ENCODE results near the gene IQGAP2.
"Not testable (repeated sequence)": the region's sequence is repeated elsewhere in the genome, so short reads cannot be mapped to it uniquely, and the experiment has no call there.

Gene IQGAP2

DNA sequence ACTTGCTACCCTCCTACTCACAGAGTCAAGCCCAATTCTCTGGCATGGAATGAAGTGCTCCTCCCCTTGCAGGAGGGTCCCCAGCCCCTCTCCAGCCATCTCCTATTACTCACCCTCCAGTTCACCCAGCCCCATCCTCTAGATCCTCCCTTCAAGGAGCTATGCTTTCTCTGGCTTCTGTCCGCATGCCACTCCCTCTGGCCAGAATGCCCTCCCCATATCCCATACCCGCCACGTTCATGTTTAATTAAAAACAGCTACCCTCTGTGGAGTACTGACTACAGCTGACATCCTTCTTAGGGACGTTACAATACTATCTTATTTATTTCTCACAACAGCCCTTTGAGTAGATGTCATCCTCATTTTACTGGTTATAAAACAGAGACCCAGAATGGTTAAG is 315.8 kb downstream of the IQGAP2 start:
- DNase-seq = no peak
- TF ChIP-seq POLR2A (IDR thresholded peaks at IDR 0.05; ENCODE audit: low read length) (no peak), GATA1 (IDR thresholded peaks at IDR 0.05; ENCODE audit: low read depth, low read length) (no peak)

DNA sequence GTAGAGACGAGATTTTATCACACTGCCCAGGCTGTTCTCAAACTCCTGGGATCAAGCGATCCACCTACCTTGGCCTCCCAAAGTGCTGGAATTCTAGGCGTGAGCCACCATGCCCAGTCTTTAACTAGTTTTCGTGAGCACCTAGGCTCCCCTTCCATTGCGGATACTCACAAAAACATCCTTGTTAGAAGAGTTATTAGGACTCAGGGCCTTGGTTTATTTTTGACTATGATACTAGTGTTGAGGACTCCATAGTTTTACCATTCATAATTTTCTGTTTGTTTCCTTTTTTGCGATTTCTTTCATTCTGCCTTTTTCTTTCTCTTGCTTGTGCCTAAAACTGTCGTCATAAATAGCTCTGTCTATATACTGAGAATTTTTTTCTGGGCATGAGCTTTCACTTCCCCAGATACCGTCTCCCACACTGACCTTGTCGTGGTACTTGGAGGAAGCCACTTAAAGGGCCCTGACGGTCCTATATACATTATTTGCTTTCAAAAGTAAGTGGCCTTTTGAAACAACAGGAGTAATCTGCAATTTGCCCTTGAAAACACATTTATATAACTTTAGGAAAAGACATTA is 318.0 kb downstream of the IQGAP2 start:
- no peak for TF ChIP-seq POLR2A (IDR thresholded peaks at IDR 0.05; ENCODE audit: low read length)

DNA sequence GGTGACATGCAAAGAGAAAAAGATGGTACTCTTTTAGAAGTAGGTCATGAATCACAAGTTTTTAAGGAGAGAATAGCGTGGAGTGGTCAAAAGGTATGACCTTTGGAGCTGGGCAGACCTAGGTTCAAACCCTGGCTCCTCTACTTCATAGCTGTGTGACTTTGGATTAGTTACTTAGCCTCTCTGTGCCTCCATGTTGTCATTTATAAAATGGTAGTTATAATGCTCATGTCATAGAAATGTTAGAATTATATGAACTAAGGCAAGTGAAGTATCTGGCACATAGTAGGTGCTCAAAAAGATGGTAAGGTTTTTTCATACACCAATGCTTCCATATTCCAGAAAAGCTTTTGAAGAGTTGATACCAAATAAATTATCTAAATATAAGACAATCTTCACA is 320.2 kb downstream of the IQGAP2 start:
- DNase-seq = no peak
- no peak for TF ChIP-seq POLR2A (IDR thresholded peaks at IDR 0.05; ENCODE audit: low read length)
- no peak for TF ChIP-seq GATA1 (IDR thresholded peaks at IDR 0.05; ENCODE audit: low read depth, low read length)

More for the DNA sequence above, 318.0 kb downstream of the IQGAP2 start:
- DNase-seq = no peak

DNA sequence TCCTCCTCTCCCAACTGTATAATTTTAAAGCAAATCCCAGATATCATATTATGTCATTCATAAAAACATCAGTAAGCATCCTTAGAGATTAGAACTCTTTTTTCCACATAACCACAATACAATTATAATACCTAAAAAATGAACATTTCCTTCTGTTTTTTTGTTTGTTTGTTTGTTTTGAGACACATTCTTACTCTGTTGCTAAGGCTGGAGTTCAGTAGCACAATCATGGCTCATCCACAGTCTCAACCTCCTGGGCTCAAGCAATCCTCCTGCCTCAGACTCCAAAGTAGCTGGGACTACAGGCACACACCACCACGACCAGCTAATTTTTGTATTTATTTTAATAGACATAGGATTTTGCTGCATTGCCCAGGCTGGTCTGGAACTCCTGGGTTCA is 320.8 kb downstream of the IQGAP2 start:
- no peak for DNase-seq
- no peak for TF ChIP-seq GATA1 (IDR thresholded peaks at IDR 0.05; ENCODE audit: low read depth, low read length)
- no peak for TF ChIP-seq POLR2A (IDR thresholded peaks at IDR 0.05; ENCODE audit: low read length)

DNA sequence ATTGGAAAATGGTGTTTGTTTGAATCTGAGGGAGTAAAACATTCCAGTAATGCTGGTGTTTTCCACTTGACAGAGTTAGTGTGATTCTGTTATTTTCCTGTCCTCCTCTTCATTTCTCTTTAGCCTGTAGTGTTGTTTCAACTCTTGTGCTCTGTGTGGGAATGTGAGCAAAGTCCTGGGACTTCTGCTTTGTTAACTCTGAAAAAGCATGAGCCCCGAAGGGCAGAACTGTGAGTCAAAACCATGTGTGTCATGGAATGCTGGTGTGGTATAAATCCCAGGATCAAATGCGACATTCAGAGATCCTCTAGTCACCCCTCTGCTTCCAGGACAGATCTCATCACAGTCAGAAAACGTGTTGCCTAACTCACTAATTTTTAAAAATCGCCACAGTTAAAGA is 321.8 kb downstream of the IQGAP2 start:
- DNase-seq = no peak
- TF ChIP-seq POLR2A (IDR thresholded peaks at IDR 0.05; ENCODE audit: low read length) = no peak
- no peak for TF ChIP-seq GATA1 (IDR thresholded peaks at IDR 0.05; ENCODE audit: low read depth, low read length)

DNA sequence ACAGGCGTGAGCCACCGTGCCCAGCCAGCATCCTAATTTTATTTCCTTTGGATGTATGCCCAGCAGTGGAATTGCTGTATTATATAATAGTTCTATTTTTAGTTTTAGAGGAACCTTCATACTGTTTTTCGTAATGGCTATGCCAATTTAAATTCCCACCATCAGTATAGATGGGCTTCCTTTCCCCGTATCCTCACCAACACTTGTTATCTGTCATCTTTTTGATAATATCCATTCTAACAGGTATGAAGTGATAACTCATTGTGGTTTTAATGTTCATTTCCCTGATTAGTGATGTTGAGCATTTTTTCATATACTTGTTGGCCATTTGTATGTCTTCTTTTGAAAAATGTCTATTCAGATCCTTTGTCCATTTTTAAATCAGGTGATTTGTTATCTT is 325.9 kb downstream of the IQGAP2 start:
- TF ChIP-seq POLR2A (IDR thresholded peaks at IDR 0.05; ENCODE audit: low read length) (no peak), GATA1 (IDR thresholded peaks at IDR 0.05; ENCODE audit: low read depth, low read length) (no peak)

DNA sequence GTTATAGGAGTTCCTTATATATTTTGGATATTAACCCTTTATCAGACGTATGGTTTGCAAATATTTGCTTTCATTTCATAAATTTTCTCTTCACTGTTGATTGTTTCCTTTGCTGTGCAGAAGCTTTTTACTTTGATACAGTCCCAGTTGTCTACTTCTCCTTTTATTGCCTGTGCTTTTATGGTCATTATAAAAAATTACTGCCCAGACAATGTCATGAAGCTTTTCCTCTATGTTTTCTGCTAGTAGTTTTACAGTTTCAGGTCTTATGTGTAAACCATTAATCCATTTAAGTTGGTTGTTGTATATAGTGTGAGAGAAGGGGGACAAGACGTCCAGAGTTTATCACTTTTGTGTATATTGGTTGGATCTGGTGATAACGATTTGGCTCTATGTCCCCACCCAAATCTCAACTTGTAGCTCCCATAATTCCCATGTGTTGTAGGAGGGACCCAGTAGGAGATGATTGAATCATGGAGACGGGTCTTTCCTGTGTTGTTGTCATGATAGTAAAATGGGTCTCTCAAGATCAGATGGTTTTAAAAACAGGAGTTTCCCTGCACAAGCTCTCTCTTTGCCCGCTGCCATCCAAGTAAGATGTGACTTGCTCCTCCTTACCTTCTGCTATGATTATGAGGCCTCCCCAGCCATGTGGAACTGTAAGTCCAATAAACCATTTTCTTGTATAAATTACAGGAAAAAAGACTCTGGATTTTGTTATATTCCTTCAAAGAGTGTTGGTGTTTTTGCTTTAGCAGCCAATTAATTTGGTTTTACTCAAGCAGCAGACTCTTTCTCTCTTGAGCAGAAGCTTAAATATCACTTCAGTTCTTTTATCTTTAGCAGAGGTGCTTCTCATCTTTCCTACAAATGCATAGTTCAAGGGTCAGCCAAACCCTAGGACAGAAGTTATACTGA is 326.5 kb downstream of the IQGAP2 start:
- no peak for DNase-seq
- TF ChIP-seq GATA1 (IDR thresholded peaks at IDR 0.05; ENCODE audit: low read depth, low read length) = no peak
- TF ChIP-seq POLR2A (IDR thresholded peaks at IDR 0.05; ENCODE audit: low read length) = no peak

More for the DNA sequence above, 325.9 kb downstream of the IQGAP2 start:
- no peak for DNase-seq

DNA sequence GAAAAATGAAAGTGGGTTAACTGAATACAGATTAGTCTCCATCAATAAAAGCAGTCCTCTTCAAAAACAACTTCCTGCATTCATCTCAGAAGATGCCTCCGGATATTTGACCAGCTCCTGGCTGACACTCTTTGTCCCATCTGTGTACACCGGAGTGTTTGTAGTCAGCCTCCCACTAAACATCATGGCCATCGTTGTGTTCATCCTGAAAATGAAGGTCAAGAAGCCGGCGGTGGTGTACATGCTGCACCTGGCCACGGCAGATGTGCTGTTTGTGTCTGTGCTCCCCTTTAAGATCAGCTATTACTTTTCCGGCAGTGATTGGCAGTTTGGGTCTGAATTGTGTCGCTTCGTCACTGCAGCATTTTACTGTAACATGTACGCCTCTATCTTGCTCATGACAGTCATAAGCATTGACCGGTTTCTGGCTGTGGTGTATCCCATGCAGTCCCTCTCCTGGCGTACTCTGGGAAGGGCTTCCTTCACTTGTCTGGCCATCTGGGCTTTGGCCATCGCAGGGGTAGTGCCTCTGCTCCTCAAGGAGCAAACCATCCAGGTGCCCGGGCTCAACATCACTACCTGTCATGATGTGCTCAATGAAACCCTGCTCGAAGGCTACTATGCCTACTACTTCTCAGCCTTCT is 329.4 kb downstream of the IQGAP2 start:
- TF ChIP-seq GATA1 (IDR thresholded peaks at IDR 0.05; ENCODE audit: low read depth, low read length) = no peak
- no peak for TF ChIP-seq POLR2A (IDR thresholded peaks at IDR 0.05; ENCODE audit: low read length)
- no peak for DNase-seq

DNA sequence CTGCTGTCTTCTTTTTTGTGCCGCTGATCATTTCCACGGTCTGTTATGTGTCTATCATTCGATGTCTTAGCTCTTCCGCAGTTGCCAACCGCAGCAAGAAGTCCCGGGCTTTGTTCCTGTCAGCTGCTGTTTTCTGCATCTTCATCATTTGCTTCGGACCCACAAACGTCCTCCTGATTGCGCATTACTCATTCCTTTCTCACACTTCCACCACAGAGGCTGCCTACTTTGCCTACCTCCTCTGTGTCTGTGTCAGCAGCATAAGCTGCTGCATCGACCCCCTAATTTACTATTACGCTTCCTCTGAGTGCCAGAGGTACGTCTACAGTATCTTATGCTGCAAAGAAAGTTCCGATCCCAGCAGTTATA is 329.9 kb downstream of the IQGAP2 start:
- TF ChIP-seq GATA1 (IDR thresholded peaks at IDR 0.05; ENCODE audit: low read depth, low read length) = no peak
- TF ChIP-seq POLR2A (IDR thresholded peaks at IDR 0.05; ENCODE audit: low read length) = no peak
- DNase-seq = no peak

DNA sequence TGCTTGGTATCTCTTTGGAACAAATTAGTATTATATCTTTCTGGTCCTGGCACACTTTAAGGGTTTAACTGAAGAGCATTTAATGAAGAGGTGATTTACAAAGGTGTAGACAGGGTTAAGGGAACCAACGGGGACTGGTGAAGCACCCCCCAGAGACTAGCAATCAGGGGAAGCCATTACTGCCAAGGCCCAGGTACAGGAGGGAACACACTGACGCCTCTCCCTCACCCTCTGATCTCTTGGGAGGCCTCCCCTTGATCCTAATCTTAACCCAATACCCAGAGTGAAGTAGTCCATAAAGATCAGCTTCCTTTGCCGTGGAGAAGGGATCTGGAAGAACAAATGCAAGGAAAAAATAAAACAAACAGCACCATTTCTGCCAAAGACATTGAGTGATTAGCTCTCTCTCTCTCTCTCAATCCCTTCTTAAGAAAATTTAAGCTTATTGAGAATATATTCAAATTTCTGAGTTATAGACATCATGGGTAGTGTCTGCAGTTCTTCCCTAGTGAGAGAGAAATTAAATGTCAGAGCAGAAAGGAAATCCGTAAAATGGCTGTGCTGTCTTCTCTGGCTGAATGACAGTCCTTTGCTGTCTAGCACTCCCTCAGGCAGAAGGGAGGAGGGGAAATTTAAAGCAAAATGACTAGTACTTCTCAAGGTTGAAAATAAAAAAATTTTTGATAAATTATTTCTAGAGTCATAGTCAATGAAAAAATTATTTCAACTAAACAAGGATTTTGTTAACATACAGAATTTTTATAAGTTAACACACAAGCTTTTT is 332.9 kb downstream of the IQGAP2 start:
- TF ChIP-seq POLR2A (IDR thresholded peaks at IDR 0.05; ENCODE audit: low read length) (no peak), GATA1 (IDR thresholded peaks at IDR 0.05; ENCODE audit: low read depth, low read length) (no peak)
- no peak for DNase-seq

DNA sequence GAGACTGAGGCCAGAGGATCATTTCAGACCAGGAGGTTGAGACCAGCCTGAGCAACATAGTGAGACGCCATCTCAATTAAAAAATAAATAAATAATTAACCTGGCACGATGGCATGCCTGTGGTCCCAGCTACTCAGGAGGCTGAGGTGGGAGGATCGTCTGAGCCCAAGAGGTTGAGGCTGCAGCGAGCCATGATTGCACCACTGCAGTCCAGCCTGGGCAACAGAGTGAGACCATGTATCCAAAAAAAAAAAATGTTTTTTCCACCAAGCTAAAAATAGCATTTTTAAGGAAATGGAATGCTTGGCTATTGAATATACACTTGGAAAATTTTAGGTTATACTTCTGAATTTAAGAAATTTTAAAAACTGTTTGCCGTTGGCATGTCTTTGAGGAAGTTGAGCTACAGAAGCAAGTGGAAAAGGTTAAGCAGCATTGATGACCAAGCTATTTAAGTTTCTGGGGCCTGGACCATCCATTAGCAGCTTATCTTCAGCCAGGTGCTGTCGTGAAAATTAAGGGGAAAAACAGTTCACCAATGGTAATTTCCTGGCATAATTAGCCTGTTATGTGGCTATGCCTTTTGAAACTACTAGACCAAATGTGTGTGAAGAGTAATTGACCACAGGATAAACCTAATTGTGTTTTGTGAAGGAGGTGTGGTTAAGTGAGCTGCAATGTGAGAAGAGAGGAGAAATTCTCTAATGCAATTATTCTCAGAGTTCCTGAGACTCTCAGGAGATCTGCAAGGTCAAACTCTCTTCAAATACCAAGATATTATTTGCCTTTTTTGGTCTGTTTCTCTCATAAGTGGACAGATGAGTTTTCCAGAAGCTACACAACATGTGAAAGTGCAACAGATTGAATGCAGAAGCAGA is 333.8 kb downstream of the IQGAP2 start:
- no peak for TF ChIP-seq GATA1 (IDR thresholded peaks at IDR 0.05; ENCODE audit: low read depth, low read length)
- TF ChIP-seq POLR2A (IDR thresholded peaks at IDR 0.05; ENCODE audit: low read length) = no peak
- DNase-seq = no peak

DNA sequence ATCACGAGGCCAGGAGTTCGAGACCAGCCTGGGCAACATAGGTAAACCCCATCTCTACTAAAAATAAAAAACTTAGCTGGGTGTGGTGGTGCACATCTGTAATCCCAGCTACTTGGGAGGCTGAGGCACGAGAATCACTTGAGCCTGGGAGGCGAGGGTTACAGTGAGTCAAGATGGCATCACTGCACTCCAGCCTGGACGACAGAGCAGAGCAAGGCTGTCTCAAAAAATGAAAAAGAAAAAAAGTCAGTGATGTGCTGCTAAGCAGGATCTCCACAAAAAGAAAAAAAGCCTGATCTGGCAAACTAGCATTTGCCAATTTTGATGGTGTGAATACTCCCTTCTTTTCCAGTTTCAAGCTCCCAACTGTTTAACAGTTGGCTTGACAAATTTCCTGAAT is 334.8 kb downstream of the IQGAP2 start:
- TF ChIP-seq GATA1 (IDR thresholded peaks at IDR 0.05; ENCODE audit: low read depth, low read length) (no peak), POLR2A (IDR thresholded peaks at IDR 0.05; ENCODE audit: low read length) (no peak)
- no peak for DNase-seq

DNA sequence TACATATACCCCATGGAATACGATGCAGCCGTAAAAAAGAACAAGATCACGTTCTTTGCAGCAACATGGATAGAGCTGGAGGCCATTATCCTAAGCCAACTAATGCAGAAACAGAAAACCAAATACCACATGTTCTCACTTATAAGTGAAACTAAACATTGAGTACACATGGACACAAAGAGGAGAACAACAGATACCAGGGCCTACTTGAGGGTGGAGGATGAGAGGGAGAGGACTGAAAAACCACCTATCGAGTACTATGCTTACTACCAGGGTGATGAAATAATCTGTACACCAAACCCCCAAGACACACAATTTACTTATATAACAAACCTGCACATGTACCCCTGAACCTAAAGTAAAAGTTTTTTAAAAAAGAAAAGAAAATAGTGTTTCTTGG is 338.4 kb downstream of the IQGAP2 start:
- not testable (repeated sequence) for DNase-seq

All from erythroblast (primary cell).